Activated naive CD4-positive, alpha-beta T cell treated with anti-CD3 and anti-CD28 coated beads, Interleukin-2, amount 50 U/mL, for 24 hours (primary cell): Measurements from ENCODE around the gene MTA1.

Experiments
- H3K27ac Mint-ChIP-seq: one replicate; pipeline ENCODE4 v1.8.0; 2021; ENCODE audit warnings: mild to moderate bottlenecking, mixed read lengths
- H3K27me3 Mint-ChIP-seq: one replicate; pipeline ENCODE4 v1.8.0; 2021; ENCODE audit warnings: mixed read lengths
- H3K36me3 Mint-ChIP-seq: one replicate; pipeline ENCODE4 v1.8.0; 2021; ENCODE audit warnings: mixed read lengths
- H3K4me1 Mint-ChIP-seq: one replicate; pipeline ENCODE4 v1.8.0; 2021; ENCODE audit warnings: mixed read lengths
- H3K4me3 Mint-ChIP-seq: one replicate; pipeline ENCODE4 v1.8.0; 2021; ENCODE audit warnings: mild to moderate bottlenecking, mixed read lengths
- H3K9me3 Mint-ChIP-seq: one replicate; pipeline ENCODE4 v1.8.0; 2021; ENCODE audit warnings: mixed read lengths

The MTA1 gene

DNA sequence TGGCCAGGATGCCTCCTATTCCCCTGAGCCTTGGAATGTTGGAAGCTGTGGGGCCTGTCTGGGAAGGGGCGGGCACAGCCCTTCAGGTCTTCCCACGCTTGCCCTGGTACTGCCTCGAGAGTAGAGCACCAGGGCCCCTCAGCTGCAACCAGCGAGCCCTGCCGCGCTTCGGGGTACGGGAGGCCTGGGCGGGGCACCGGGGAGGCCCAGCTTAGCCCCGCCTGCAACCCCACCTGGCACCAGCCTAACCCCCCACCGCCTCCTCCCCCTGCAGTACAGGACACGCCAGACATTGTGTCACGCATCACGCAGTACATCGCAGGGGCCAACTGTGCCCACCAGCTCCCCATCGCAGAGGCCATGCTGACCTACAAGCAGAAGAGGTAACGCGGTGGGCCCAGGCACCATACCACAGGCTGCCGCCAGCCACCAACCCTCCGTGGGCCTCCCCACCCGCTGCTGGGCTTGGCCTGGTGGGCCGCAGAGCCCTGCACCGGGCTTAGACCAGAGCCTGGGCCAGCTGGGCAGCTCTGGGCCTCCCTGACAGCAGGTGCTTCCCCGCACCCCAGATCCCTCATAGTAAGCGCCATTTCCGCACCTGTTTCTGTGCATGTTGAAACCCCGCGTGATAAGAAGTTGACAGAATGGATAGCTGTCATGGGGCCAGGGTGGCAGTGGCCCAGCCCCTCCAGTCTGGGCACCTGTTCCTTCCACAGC, 34.9 kb upstream of the MTA1 start:
- Mint-ChIP-seq H3K4me1 (no peaks in the 10 kb centered on the region), H3K27ac (no peak overlapping the region)

DNA sequence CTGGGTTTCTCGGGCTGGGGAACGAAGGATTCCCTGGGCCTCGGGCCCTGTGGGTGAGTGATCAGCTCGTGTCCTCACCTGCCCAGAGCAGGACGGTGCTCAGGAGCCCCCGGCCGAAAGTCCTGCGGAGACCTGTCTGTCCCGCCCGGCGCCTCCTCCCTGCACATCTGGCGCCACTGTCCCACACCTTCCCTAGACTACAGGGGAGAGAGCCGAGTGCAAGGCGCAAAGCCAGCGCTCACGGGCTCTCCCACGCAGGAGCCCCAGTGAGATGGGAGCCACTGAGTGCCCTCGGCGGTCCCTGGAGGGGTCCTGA, 34.3 kb upstream of the MTA1 start:
- no peak overlapping the region for H3K4me3 Mint-ChIP-seq
- no peaks in the 10 kb centered on the region for H3K9me3 Mint-ChIP-seq
- H3K27ac Mint-ChIP-seq, result no peak overlapping the region
- H3K4me1 Mint-ChIP-seq, result no peaks in the 10 kb centered on the region
- H3K27me3 Mint-ChIP-seq, result no peaks in the 10 kb centered on the region
- H3K36me3 Mint-ChIP-seq, result no peaks in the 10 kb centered on the region

More for the DNA sequence above, 34.9 kb upstream of the MTA1 start:
- no peak overlapping the region for H3K4me3 Mint-ChIP-seq
- no peaks in the 10 kb centered on the region for H3K36me3 Mint-ChIP-seq
- H3K27me3 Mint-ChIP-seq, result no peaks in the 10 kb centered on the region
- no peaks in the 10 kb centered on the region for H3K9me3 Mint-ChIP-seq

DNA sequence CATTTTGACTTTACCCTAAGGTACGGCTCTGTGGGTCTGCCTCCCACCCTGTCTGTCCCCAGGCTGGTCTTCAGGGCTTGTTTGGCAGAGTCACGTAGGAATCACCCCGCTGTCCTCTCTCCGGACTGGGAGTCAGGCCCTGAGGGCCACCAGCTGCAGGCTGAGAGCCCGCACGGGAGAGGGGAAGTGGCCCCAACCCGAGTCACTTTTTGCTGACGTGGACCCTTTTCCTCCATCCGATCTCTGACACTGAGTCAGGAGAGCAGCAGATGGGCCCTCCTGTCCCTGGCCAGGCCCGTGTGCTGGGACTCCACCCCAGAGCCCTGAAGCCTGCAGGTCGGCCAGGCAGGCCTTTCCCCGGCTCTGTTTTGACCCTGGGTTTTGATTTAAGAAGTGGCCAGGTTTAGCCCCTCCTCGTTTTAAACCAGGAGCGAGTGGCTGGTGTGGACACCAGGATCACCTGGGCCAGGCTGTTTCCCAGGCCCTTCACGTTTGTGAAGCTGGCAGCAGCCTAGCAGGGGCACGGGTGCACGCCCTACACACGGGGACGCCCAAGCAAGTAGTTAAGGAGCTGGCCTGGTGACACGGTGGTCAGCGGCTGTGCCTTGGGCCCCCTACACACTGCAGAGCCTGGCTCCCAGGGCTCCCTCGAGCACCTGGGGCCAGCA, 33.8 kb upstream of the MTA1 start:
- Mint-ChIP-seq H3K27me3 (no peaks in the 10 kb centered on the region), H3K4me3 (no peak overlapping the region), H3K27ac (no peak overlapping the region), H3K9me3 (no peaks in the 10 kb centered on the region), H3K36me3 (no peaks in the 10 kb centered on the region), H3K4me1 (no peaks in the 10 kb centered on the region)

DNA sequence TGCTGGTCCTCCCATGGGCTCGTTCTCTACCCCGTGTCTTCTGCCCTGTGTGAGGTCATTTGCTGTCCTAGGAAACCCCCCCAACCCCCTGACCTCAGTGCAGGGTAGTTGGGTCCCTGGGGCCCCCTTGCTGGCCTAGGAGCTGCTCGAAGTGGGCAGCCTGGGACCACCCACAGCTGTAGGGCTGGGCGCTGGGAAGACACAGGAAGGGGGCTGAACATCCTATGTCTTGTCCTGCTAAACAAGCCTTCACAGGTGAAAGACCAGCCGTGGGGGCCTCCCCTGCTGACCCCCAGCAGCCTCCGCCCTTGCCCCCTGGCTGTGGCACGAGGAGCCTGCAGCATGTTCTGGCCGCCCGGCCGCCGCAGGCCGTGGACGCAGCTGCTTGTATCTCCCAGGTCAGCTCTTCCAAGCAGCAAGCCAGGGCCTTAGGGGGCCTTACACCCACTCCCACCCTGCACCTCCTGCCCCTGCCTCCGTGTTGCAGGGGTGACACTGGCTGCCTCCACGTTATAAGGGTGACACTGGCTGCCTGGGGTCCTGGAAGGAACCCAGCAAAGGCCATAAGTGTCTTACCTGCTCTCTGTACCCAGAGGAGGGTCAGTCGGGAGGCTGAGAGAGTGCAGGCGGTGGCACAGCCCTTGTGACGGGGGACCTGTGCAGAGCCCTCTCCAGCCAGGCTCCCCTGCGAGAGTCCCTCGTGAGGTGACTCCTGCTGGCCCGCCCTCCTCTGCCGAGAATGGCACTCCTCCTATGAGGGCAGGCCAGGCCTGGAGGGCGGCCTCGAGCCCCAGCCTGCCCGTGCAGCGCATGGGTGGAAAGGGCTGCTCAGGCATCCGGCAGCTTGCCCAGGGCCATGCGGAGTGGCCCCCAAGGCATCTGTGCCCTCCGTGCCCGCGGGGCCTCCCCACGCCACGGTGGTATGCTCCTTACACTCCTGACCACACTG, 32.8 kb upstream of the MTA1 start:
- Mint-ChIP-seq H3K27me3 (no peaks in the 10 kb centered on the region), H3K4me1 (no peaks in the 10 kb centered on the region), H3K9me3 (no peaks in the 10 kb centered on the region), H3K36me3 (no peaks in the 10 kb centered on the region), H3K27ac (no peak overlapping the region), H3K4me3 (no peak overlapping the region)

DNA sequence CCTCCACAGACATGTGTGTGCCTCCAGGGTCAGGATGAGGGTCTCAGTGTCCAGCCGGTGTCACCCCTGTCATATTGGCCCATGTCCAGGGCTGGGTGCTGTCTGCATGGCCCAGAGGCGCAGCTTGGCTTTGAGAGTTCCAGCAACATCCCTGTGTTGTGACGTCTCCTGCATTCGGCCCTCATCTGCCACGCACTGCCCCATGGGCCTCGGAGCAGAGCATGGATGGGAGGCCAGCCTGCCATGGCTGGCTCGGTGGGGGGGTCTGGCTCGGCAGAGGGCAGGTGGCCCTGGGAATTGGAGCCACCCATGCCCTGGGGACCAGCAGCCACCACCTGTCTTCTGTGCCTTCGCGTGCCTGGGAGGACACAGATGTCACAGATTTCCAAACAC, 32.1 kb upstream of the MTA1 start:
- no peaks in the 10 kb centered on the region for H3K36me3 Mint-ChIP-seq
- H3K4me3 Mint-ChIP-seq, result no peak overlapping the region
- H3K9me3 Mint-ChIP-seq, result no peaks in the 10 kb centered on the region
- H3K4me1 Mint-ChIP-seq, result no peaks in the 10 kb centered on the region
- H3K27ac Mint-ChIP-seq, result no peak overlapping the region
- H3K27me3 Mint-ChIP-seq, result no peaks in the 10 kb centered on the region

DNA sequence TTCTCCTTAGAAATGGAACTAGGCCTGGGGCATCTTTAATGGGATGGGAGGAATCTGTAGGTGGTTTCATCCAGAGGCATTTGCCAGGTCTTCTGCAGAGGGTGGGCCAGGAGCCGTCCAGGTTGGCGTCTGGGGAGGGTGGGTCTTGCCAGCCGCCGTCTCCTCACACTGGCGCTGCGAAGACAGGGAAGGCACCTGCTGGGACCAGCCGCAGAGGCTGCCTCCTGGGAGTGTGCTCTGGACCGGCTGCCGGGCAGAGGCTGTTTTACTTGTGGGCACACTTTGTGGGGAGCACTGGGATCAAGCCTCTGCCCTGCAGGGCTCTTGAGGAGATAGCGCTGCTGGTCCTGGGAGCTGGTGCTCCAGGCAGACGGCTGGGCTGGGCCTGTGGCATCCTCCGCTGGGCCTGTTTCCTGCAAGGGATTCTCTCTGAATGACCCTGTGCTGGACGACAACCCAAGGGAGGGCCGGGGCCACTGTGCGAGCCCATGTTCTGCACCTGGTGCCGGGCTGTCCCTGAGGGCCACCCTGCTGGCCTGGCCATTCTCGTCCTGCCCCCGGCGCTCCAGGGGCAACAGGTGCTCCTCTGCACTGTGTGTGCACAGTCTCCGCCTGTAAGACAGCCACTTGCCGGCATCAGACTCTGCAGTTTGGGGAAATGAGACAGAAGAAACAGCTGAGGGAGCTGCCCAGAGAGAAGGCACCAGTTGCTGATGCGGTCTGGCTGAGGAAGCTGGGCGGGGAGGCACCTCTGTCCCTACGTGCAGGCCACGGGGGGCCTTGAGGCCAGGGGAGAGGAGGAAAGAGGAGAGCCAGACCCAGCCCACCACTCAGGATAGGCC, 31.3 kb upstream of the MTA1 start:
- Mint-ChIP-seq H3K9me3 (no peaks in the 10 kb centered on the region), H3K27ac (no peak overlapping the region), H3K4me3 (no peak overlapping the region), H3K4me1 (no peaks in the 10 kb centered on the region), H3K36me3 (no peaks in the 10 kb centered on the region), H3K27me3 (no peaks in the 10 kb centered on the region)

DNA sequence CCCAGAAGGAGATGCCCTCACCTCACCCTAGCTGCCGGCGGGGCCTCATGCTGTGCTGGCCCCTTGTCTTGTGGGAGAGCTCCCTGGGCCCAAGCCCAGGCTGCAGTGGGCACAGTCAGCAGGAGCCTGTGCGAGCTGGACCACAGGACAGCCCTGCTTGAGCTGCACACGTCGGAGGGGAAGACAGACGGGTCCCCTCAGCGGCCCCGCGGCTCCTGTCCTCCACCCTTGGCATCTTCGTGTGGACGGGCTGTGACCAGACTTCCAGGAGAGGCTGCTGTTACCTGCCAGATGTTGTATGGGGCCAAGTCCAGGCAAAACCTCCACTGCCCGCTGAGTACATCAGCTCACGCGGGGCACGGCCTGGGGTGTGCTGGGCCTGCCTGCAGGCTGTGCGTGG, 30.7 kb upstream of the MTA1 start:
- Mint-ChIP-seq H3K4me1 (no peaks in the 10 kb centered on the region), H3K4me3 (no peak overlapping the region)

DNA sequence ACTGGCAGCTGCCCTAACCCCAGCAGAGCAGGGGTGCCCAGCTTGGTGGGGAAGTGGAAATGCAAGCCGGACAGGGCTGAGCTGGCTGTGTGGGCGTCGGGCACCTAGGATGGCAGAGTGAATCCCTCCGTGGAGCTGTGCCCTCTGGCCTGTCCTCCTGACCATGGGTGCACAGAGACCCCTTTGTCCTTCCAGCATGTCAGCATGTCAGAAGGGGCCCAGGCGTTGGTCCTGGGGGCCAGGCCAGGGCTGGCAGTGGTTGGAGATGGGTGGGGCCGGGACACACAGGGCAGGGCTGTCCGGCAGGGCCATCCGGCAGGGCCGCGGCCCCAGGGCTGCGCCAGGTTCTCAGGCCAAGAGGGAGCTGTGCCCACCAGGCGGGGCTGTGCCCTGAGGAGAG, 30.1 kb upstream of the MTA1 start:
- H3K4me1 Mint-ChIP-seq, result no peaks in the 10 kb centered on the region
- H3K27ac Mint-ChIP-seq, result no peak overlapping the region
- no peaks in the 10 kb centered on the region for H3K9me3 Mint-ChIP-seq
- H3K36me3 Mint-ChIP-seq, result no peaks in the 10 kb centered on the region
- H3K4me3 Mint-ChIP-seq, result no peak overlapping the region
- H3K27me3 Mint-ChIP-seq, result no peaks in the 10 kb centered on the region

More for the DNA sequence above, 30.7 kb upstream of the MTA1 start:
- H3K27ac Mint-ChIP-seq, result no peak overlapping the region
- no peaks in the 10 kb centered on the region for H3K9me3 Mint-ChIP-seq
- no peaks in the 10 kb centered on the region for H3K36me3 Mint-ChIP-seq
- H3K27me3 Mint-ChIP-seq, result no peaks in the 10 kb centered on the region

DNA sequence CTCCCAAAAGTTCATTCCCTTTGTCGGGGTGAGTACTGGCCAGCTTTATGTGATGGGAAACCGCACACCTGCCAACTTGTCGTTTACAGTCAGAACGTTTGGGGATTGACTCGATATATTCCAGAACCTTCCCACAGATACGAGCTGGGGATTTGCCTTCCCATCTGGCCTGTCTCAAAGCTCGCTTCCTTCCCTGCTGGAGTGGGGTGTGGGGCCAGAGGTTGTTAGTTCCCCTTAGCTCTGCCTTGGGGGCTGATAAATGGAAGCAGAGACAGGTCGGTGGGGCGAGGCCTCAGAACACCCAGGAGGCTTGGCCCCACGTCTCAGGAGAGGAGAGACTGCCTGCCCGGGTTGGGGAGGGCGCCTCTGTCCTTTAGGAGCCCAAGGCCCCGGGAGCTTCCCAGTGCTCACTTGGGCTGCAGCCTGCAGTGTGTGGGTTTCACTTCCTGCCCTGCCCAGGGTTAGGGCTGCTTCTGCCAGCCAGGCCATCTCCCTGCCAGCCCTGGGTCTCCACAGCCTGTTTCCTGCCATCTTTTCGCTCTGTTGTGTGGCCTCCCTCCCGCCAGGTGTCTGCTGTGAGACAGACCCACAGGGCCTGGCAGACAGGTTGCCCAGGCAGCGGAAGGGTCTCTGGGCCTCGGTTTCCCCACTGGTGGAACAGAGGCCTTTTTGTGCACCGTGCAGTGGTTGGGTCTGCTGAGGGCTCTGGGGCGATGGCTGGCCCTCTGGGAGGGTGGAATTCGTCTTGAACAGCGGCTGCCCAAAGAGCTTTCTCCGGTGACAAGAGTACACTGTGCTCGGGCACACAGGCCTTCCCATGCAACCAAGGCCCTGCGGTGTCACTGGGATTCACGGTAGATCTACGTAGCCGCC, 29.4 kb upstream of the MTA1 start:
- Mint-ChIP-seq H3K4me3 (no peak overlapping the region), H3K9me3 (no peaks in the 10 kb centered on the region), H3K27me3 (no peaks in the 10 kb centered on the region), H3K36me3 (no peaks in the 10 kb centered on the region), H3K4me1 (no peaks in the 10 kb centered on the region), H3K27ac (no peak overlapping the region)

DNA sequence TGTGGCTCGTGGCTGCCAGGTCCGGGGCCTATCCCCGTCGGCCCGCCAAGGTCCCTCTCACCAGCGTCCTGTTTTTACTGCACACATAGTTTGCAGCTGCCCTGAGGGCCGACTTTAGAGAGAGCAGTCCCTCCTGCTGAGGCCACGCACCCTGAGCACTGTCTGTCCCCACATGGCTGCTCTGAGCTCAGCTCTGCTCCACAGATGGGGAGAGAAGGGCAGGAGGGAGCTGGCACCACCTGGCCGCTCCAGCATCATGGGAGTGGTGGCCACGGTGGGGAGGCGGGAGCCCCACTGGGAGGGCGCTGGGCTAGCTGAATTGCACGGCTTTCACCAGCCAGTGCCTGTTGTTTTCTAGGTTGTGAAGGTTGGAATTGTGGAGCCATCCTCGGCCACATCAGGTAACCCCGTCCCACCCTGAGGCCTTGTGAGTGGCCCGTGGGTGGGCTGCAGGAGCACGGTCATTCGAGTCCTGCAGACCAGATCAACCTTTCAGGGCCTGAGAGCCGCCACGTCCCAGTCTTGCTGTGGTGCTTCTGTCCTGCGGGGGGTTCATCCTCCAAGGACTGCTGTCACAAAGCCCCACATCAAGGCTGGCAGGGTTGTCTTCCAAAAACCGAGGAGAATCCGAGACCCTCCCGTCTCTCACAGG, 28.7 kb upstream of the MTA1 start:
- H3K4me1 Mint-ChIP-seq, result no peaks in the 10 kb centered on the region

DNA sequence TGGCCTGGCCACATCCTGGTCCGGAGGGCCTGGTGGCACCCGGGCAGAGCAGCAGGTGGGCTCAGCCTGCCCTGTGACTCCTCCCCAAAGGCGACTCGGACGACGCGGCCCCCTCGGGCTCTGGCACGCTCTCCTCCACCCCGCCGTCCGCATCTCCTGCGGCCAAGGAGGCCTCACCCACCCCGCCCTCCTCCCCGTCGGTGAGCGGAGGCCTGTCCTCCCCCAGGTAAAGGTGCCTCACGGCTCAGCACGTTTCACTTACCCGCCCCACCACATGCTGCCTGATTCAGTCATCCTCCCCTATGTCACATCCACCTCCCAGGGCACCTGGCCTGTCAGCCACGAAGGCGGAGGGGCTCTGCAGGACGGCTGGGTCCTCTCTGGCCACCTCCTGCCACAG, 28.1 kb upstream of the MTA1 start:
- H3K9me3 Mint-ChIP-seq, result no peaks in the 10 kb centered on the region
- H3K4me1 Mint-ChIP-seq, result no peaks in the 10 kb centered on the region
- H3K27me3 Mint-ChIP-seq, result no peaks in the 10 kb centered on the region
- no peaks in the 10 kb centered on the region for H3K36me3 Mint-ChIP-seq
- H3K4me3 Mint-ChIP-seq, result no peak overlapping the region
- H3K27ac Mint-ChIP-seq, result no peak overlapping the region

More for the DNA sequence above, 28.7 kb upstream of the MTA1 start:
- no peaks in the 10 kb centered on the region for H3K9me3 Mint-ChIP-seq
- no peak overlapping the region for H3K27ac Mint-ChIP-seq
- H3K27me3 Mint-ChIP-seq, result no peaks in the 10 kb centered on the region
- H3K4me3 Mint-ChIP-seq, result no peak overlapping the region
- H3K36me3 Mint-ChIP-seq, result no peaks in the 10 kb centered on the region

DNA sequence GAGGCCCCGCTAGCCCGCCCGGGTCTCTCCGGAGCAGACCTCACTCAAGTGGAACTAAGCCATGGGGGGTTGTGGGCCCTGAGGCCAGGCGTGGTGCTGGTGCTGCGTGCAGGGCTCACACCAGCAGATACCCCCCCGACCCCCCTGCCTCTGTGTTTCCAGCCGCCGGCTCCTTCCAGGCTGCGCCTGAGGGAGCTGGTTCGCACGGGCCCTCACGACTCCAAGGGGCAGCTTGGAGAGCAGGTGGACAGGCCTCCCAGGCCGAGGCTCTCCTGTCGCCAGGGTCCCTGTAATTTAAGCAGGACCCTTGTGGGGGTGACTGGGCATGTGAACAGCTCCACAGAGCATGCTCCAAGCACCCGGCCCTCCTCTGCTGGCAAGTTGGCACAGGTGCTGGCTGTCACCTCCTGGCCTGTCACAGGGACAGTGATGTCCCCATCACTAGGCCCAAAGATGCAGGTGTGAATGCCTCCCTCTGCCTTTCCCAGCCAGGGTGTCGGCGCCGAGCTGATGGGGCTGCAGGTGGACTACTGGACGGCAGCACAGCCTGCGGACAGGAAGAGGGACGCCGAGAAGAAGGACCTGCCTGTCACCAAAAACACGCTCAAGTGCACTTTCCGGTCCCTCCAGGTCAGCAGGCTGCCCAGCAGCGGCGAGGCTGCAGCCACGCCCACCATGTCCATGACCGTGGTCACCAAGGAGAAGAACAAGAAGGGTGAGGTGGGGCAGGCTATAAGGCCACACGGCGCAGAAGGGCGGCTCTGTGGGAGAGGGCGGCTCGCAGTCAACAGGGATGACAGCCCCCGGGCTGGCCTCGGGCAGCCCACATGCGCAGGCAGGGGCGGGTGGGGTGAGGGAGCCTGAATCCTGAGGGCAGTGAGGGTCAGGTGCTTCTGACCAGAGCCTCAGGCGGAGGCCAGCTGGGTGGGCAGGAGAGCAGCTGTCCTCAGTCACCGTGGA, 27.2 kb upstream of the MTA1 start:
- Mint-ChIP-seq H3K4me1 (peaks cover under 1% of the 10 kb centered on the region), H3K27me3 (no peaks in the 10 kb centered on the region), H3K4me3 (no peak overlapping the region), H3K36me3 (no peaks in the 10 kb centered on the region), H3K9me3 (no peaks in the 10 kb centered on the region), H3K27ac (peak overlapping the region; percentile 41)

DNA sequence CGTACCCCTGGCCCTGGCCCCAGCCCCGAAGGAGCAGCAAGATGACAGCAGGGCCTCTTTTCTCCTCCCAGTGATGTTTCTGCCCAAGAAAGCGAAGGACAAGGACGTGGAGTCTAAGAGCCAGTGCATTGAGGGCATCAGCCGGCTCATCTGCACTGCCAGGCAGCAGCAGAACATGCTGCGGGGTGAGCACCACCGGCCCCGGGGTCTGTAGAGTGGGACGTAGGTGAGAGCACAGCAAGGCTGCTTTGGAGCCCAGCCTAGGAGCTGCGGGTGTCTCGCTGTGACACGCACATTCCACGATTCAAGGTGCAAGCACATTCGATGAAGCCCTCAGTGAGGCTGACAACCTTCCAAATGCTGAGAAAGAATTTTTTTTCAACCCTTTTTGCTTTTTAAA, 26.5 kb upstream of the MTA1 start:
- H3K36me3 Mint-ChIP-seq, result no peaks in the 10 kb centered on the region
- peaks cover 5% of the 10 kb centered on the region for H3K4me1 Mint-ChIP-seq
- no peaks in the 10 kb centered on the region for H3K9me3 Mint-ChIP-seq
- no peaks in the 10 kb centered on the region for H3K27me3 Mint-ChIP-seq
- no peak overlapping the region for H3K4me3 Mint-ChIP-seq
- H3K27ac Mint-ChIP-seq, result no peak overlapping the region
